Measurements from ENCODE around the gene PCDHGB3. TPM values are rescaled to one million over a fixed set of nuclear protein-coding genes. Genes with fewer than 3 reads are reported as not detected.
A peak's percentile ranks its signal among the peaks of the same experiment; 100 is the strongest.

Gene PCDHGB3
- total RNA-seq, 1 experiment from 2014 or later = 4.2 TPM

DNA sequence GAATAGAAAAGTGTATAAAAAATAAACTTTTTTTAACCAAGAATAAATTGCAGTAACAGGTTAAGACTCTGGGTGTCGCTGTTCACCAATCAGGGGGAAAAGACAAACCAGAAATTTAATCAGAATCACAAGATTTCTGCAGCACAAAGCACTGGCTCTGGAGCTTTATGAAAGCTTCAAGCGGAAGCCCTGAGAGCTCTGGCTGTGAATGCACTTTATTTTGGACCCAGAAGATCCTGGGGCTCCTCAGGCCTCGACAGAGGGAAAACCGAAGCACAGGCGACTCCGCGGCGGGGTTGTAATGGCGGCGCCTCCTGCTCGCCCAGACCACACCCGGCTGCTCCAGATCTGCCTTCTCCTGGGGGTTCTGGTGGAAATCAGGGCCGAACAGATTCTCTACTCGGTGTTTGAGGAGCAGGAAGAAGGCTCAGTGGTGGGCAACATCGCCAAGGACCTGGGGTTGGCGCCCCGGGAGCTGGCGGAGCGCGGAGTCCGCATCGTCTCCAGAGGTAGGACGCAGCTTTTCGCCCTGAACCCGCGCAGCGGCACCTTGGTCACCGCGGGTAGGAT, 15.1 kb upstream of the PCDHGB3 start, which contains the start of gene PCDHGA4:
TSS of gene PCDHGA4 (plus strand) at position 122 of the 570 bp plus-strand sequence. CDS start at position 209, 87 bp downstream.
- ATAC-seq (no peak), DNase-seq (ENCODE audit: low spot score) (no peak)
- Mint-ChIP-seq H3K4me1 (peaks cover 5% of the 10 kb centered on the region), H3K27ac (no peak within 1 kb of the TSS), H3K36me3 (peaks cover 57% of the 10 kb centered on the region), H3K4me3 (no peak within 1 kb of the TSS), H3K27me3 (ENCODE audit: low read depth) (peaks cover 8% of the 10 kb centered on the region), H3K9me3 (peaks cover 54% of the 10 kb centered on the region)
- TF ChIP-seq, protein P1, sequence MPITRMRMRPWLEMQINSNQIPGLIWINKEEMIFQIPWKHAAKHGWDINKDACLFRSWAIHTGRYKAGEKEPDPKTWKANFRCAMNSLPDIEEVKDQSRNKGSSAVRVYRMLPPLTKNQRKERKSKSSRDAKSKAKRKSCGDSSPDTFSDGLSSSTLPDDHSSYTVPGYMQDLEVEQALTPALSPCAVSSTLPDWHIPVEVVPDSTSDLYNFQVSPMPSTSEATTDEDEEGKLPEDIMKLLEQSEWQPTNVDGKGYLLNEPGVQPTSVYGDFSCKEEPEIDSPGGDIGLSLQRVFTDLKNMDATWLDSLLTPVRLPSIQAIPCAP (CRISPR knock-in tag; IDR thresholded peaks at IDR 0.05) = no peak
- TF ChIP-seq GABPB1 (CRISPR knock-in tag; IDR thresholded peaks at IDR 0.05) (no peak), IRF2 (CRISPR knock-in tag; IDR thresholded peaks at IDR 0.05; ENCODE audit: borderline replicate concordance, low read depth) (no peak), MYBL2 (CRISPR knock-in tag; IDR thresholded peaks at IDR 0.05) (no peak), ZNF423 (CRISPR knock-in tag; IDR thresholded peaks at IDR 0.05) (no peak), NR1H2 (CRISPR knock-in tag; IDR thresholded peaks at IDR 0.05) (no peak), ZNF121 (CRISPR knock-in tag; IDR thresholded peaks at IDR 0.05) (no peak), ARID4B (CRISPR knock-in tag; IDR thresholded peaks at IDR 0.05; ENCODE audit: borderline replicate concordance) (no peak)
- TF ChIP-seq, protein P2, sequence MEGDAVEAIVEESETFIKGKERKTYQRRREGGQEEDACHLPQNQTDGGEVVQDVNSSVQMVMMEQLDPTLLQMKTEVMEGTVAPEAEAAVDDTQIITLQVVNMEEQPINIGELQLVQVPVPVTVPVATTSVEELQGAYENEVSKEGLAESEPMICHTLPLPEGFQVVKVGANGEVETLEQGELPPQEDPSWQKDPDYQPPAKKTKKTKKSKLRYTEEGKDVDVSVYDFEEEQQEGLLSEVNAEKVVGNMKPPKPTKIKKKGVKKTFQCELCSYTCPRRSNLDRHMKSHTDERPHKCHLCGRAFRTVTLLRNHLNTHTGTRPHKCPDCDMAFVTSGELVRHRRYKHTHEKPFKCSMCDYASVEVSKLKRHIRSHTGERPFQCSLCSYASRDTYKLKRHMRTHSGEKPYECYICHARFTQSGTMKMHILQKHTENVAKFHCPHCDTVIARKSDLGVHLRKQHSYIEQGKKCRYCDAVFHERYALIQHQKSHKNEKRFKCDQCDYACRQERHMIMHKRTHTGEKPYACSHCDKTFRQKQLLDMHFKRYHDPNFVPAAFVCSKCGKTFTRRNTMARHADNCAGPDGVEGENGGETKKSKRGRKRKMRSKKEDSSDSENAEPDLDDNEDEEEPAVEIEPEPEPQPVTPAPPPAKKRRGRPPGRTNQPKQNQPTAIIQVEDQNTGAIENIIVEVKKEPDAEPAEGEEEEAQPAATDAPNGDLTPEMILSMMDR (IDR thresholded peaks at IDR 0.05) = peak; percentile 73
- CTCF ChIA-PET = interaction anchor here (0.6 to 2.5 kb wide), 15 partner anchors 11 to 206 kb away, joined by 3 to 11 read pairs (median 5); partner anchors contain the start of genes PCDHB15, PCDHGA1, PCDHGA10 and PCDHGA3
- POLR2A ChIA-PET = no interaction called here

DNA sequence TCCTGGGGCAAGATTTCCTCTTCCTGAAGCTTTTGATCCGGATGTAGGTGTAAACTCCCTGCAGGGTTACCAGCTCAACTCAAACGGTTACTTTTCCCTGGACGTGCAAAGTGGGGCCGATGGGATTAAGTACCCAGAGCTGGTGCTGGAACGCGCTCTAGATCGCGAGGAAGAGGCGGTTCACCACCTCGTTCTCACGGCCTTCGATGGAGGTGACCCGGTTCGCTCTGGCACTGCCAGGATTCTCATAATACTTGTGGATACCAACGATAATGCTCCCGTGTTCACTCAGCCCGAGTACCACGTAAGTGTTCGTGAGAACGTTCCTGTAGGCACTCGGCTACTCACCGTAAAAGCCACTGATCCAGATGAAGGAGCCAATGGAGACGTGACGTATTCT, 14.4 kb upstream of the PCDHGB3 start:
- peaks cover 59% of the 10 kb centered on the region for H3K36me3 Mint-ChIP-seq
- ChIA-PET CTCF (interaction anchor here (0.9 to 2.5 kb wide), 13 partner anchors 12 to 208 kb away, joined by 3 to 11 read pairs (median 5); partner anchors contain the start of genes PCDHB15, PCDHGA10, PCDHGA3 and PCDHGB4), POLR2A (no interaction called here)
- H3K4me1 Mint-ChIP-seq = peaks cover 7% of the 10 kb centered on the region
- DNase-seq (ENCODE audit: low spot score) = no peak
- no peak for ATAC-seq
- no peak overlapping the region for H3K4me3 Mint-ChIP-seq
- H3K9me3 Mint-ChIP-seq = peaks cover 56% of the 10 kb centered on the region
- peaks cover 9% of the 10 kb centered on the region for H3K27me3 Mint-ChIP-seq (ENCODE audit: low read depth)
- no peak overlapping the region for H3K27ac Mint-ChIP-seq
- TF ChIP-seq USF2 (CRISPR knock-in tag; IDR thresholded peaks at IDR 0.05) (no peak), TP53 (CRISPR knock-in tag; IDR thresholded peaks at IDR 0.05) (no peak), JUN (CRISPR knock-in tag; IDR thresholded peaks at IDR 0.05) (no peak), NR2C2 (CRISPR knock-in tag; IDR thresholded peaks at IDR 0.05) (no peak), ESRRA (CRISPR knock-in tag; IDR thresholded peaks at IDR 0.05; ENCODE audit: borderline replicate concordance) (no peak), SOX15 (CRISPR knock-in tag; IDR thresholded peaks at IDR 0.05) (no peak), ZNF532 (CRISPR knock-in tag; IDR thresholded peaks at IDR 0.05; ENCODE audit: borderline replicate concordance) (no peak), GABPB1 (CRISPR knock-in tag; IDR thresholded peaks at IDR 0.05) (no peak), FOXP1 (CRISPR knock-in tag; IDR thresholded peaks at IDR 0.05; ENCODE audit: borderline replicate concordance) (no peak)
- TF ChIP-seq, protein P3, sequence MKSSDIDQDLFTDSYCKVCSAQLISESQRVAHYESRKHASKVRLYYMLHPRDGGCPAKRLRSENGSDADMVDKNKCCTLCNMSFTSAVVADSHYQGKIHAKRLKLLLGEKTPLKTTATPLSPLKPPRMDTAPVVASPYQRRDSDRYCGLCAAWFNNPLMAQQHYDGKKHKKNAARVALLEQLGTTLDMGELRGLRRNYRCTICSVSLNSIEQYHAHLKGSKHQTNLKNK (CRISPR knock-in tag; IDR thresholded peaks at IDR 0.05) = no peak
- TF ChIP-seq, protein P4, sequence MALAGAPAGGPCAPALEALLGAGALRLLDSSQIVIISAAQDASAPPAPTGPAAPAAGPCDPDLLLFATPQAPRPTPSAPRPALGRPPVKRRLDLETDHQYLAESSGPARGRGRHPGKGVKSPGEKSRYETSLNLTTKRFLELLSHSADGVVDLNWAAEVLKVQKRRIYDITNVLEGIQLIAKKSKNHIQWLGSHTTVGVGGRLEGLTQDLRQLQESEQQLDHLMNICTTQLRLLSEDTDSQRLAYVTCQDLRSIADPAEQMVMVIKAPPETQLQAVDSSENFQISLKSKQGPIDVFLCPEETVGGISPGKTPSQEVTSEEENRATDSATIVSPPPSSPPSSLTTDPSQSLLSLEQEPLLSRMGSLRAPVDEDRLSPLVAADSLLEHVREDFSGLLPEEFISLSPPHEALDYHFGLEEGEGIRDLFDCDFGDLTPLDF (CRISPR knock-in tag; IDR thresholded peaks at IDR 0.05) = no peak

Data from WTC11 (cell line).